HEK293 (cell line): Measurements from ENCODE around the gene KLHL22.

Experiments used
- CTCF ChIA-PET: fragments of 350-600 bp; formaldehyde crosslinking; extraction: SDS; loops from one replicate; lab custom pipeline; 2021; ENCODE audit warnings: antibody characterized with exemption; lab: Yijun Ruan, JAX
- POLR2A ChIA-PET: fragments of 300-600 bp; formaldehyde crosslinking; extraction: SDS; loops from one replicate; lab custom pipeline; 2020; ENCODE audit warnings: antibody characterized with exemption, inconsistent platforms; lab: Yijun Ruan, JAX
- H3K27ac ChIP-seq: fragments of 200-500 bp; sonication (Bioruptor generic); 2 replicates; pipeline ENCODE4 v1.5.1; 2014; ENCODE audit warnings: low read depth, low read length, control low read depth, inconsistent platforms; ENCODE audit errors: extremely low read depth
- H3K36me3 ChIP-seq, 2 experiments: fragments of 200-500 bp in 1 of 2; sonication (Bioruptor generic) in 1 of 2; 1 replicate in 1 of 2; 2 replicates in 1 of 2; pipeline ENCODE4 v1.5.1; 2014 to 2017; ENCODE audit warnings: inconsistent platforms in 2 of 2, low read length in 2 of 2; ENCODE audit not compliant: control insufficient read depth in 2 of 2, insufficient read depth in 1 of 2
- H3K4me1 ChIP-seq: fragments of 200-500 bp; sonication (Bioruptor generic); 2 replicates; pipeline ENCODE4 v1.5.1; 2014; ENCODE audit warnings: mild to moderate bottlenecking, low read length, inconsistent platforms; ENCODE audit not compliant: control insufficient read depth, insufficient read depth
- H3K4me3 ChIP-seq: 2 replicates; pipeline ENCODE4 v1.5.1; 2011; ENCODE audit warnings: low read depth, mild to moderate bottlenecking, control low read depth, low read length, moderate library complexity
- H3K9me3 ChIP-seq: fragments of 200-500 bp; sonication (Bioruptor generic); 2 replicates; pipeline ENCODE4 v1.5.1; 2014; ENCODE audit warnings: low read depth, low read length, inconsistent platforms; ENCODE audit not compliant: control insufficient read depth, insufficient read depth
- GLIS2 ChIP-seq: fragments of 450-650 bp; formaldehyde crosslinking; IDR thresholded peaks from 2 replicates; pipeline ENCODE4 v1.5.1; 2016; ENCODE audit warnings: missing biosample characterization, missing genetic modification characterization
- RBAK ChIP-seq: fragments of 450-650 bp; formaldehyde crosslinking; IDR thresholded peaks from 2 replicates; pipeline ENCODE4 v1.5.1; 2016; ENCODE audit warnings: missing biosample characterization, missing genetic modification characterization
- SP3 ChIP-seq: fragments of 450-650 bp; formaldehyde crosslinking; IDR thresholded peaks from 2 replicates; pipeline ENCODE4 v1.5.1; 2016; ENCODE audit warnings: missing biosample characterization, missing genetic modification characterization
- YY1 ChIP-seq: fragments of 450-650 bp; formaldehyde crosslinking; IDR thresholded peaks from 2 replicates; pipeline ENCODE4 v1.5.1; 2018; ENCODE audit warnings: missing biosample characterization, missing genetic modification characterization
- ZFP3 ChIP-seq: fragments of 450-650 bp; formaldehyde crosslinking; IDR thresholded peaks from 2 replicates; pipeline ENCODE4 v1.5.1; 2016; ENCODE audit warnings: low read depth, missing biosample characterization, missing genetic modification characterization
- ZNF157 ChIP-seq: fragments of 450-650 bp; formaldehyde crosslinking; IDR thresholded peaks from 2 replicates; pipeline ENCODE4 v1.5.1; 2016; ENCODE audit warnings: missing biosample characterization, missing genetic modification characterization
- ZNF174 ChIP-seq: fragments of 450-650 bp; formaldehyde crosslinking; IDR thresholded peaks from 2 replicates; pipeline ENCODE4 v1.5.0; 2017; ENCODE audit warnings: missing biosample characterization, mild to moderate bottlenecking, missing genetic modification characterization
- ZNF175 ChIP-seq: fragments of 450-650 bp; formaldehyde crosslinking; IDR thresholded peaks from 2 replicates; pipeline ENCODE4 v1.5.1; 2016; ENCODE audit warnings: missing biosample characterization, missing genetic modification characterization
- ZNF202 ChIP-seq: fragments of 450-650 bp; formaldehyde crosslinking; IDR thresholded peaks from 2 replicates; pipeline ENCODE4 v1.5.1; 2016; ENCODE audit warnings: missing biosample characterization, missing genetic modification characterization, borderline replicate concordance
- ZNF211 ChIP-seq: fragments of 450-650 bp; formaldehyde crosslinking; IDR thresholded peaks from 2 replicates; pipeline ENCODE4 v1.5.1; 2016; ENCODE audit warnings: low read depth, missing biosample characterization, missing genetic modification characterization
- ZNF239 ChIP-seq: fragments of 450-650 bp; formaldehyde crosslinking; IDR thresholded peaks from 2 replicates; pipeline ENCODE4 v1.5.1; 2016; ENCODE audit warnings: missing biosample characterization, missing genetic modification characterization
- ZNF416 ChIP-seq: fragments of 450-650 bp; formaldehyde crosslinking; IDR thresholded peaks from 2 replicates; pipeline ENCODE4 v1.5.1; 2016; ENCODE audit warnings: missing biosample characterization, missing genetic modification characterization
- ZNF529 ChIP-seq: fragments of 450-650 bp; formaldehyde crosslinking; IDR thresholded peaks from 2 replicates; pipeline ENCODE4 v1.5.1; 2017; ENCODE audit warnings: missing genetic modification characterization, missing biosample characterization; ENCODE audit not compliant: insufficient replicate concordance
- ZNF626 ChIP-seq: fragments of 450-650 bp; sonication (Bioruptor Pico); formaldehyde crosslinking; IDR thresholded peaks from 2 replicates; pipeline ENCODE4 v1.5.1; 2018; ENCODE audit warnings: missing biosample characterization, missing genetic modification characterization, inconsistent platforms
- ZNF707 ChIP-seq: fragments of 450-650 bp; formaldehyde crosslinking; IDR thresholded peaks from 2 replicates; pipeline ENCODE4 v1.5.1; 2016; ENCODE audit warnings: missing biosample characterization, missing genetic modification characterization
- ZNF777 ChIP-seq: fragments of 450-650 bp; formaldehyde crosslinking; IDR thresholded peaks from 2 replicates; pipeline ENCODE4 v1.5.1; 2017; ENCODE audit warnings: missing biosample characterization, missing genetic modification characterization, borderline replicate concordance
- ZSCAN16 ChIP-seq: fragments of 450-650 bp; formaldehyde crosslinking; IDR thresholded peaks from 2 replicates; pipeline ENCODE4 v1.5.1; 2016; ENCODE audit warnings: missing biosample characterization, missing genetic modification characterization
- TF ChIP-seq, protein P1 (sequence below): fragments of 450-650 bp; formaldehyde crosslinking; IDR thresholded peaks from 2 replicates; pipeline ENCODE4 v1.5.1; 2016; ENCODE audit warnings: missing biosample characterization, missing genetic modification characterization, borderline replicate concordance
- TF ChIP-seq, protein P2 (sequence below): fragments of 450-650 bp; formaldehyde crosslinking; IDR thresholded peaks from 2 replicates; pipeline ENCODE4 v1.5.1; 2016; ENCODE audit warnings: missing biosample characterization, missing genetic modification characterization, borderline replicate concordance
- TF ChIP-seq, protein P3 (sequence below): fragments of 450-650 bp; formaldehyde crosslinking; IDR thresholded peaks from 2 replicates; pipeline ENCODE4 v1.5.1; 2016; ENCODE audit warnings: missing biosample characterization, missing genetic modification characterization
- TF ChIP-seq, protein P4 (sequence below): fragments of 450-650 bp; formaldehyde crosslinking; IDR thresholded peaks from 2 replicates; pipeline ENCODE4 v1.5.1; 2016; ENCODE audit warnings: missing biosample characterization, missing genetic modification characterization
- TF ChIP-seq, protein P5 (sequence below): fragments of 450-650 bp; formaldehyde crosslinking; IDR thresholded peaks from 2 replicates; pipeline ENCODE4 v1.5.1; 2016; ENCODE audit warnings: missing biosample characterization, missing genetic modification characterization

The KLHL22 gene

DNA sequence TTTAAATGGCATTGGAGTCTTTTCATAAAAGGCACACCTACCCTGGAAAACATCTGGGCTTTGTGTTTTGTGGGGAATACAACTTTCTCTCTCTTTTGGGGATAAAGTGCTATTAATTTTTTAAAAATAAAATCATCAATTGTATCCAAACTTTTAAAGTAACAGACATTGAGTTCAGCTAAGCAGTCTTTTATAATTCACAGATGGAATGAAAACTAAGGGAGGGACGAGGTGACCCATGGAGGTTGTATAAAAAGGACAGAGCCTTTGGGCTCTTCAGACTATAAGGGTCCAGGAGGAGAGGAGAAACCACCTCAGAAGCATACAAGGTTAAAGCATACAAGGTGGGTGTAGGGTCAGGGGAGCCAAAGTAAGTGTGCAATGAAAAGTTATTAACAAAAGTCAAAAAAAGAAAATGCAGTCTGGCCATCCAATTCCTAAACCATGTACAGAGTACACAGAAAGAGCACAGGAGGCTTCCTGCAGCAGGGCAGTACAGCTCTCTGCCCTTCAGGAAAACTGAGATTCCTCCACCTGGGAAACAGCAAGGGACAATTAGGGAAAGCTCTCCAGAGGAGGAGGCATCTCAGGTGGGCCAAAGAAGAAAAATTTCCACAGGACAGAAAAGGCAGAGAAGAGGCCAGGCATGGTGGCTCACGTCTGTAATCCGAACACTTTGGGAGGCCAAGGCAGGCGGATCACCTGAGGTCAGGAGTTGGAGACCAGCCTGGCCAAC is 10.5 kb downstream of the KLHL22 start (continued):
- TF ChIP-seq, protein P1, sequence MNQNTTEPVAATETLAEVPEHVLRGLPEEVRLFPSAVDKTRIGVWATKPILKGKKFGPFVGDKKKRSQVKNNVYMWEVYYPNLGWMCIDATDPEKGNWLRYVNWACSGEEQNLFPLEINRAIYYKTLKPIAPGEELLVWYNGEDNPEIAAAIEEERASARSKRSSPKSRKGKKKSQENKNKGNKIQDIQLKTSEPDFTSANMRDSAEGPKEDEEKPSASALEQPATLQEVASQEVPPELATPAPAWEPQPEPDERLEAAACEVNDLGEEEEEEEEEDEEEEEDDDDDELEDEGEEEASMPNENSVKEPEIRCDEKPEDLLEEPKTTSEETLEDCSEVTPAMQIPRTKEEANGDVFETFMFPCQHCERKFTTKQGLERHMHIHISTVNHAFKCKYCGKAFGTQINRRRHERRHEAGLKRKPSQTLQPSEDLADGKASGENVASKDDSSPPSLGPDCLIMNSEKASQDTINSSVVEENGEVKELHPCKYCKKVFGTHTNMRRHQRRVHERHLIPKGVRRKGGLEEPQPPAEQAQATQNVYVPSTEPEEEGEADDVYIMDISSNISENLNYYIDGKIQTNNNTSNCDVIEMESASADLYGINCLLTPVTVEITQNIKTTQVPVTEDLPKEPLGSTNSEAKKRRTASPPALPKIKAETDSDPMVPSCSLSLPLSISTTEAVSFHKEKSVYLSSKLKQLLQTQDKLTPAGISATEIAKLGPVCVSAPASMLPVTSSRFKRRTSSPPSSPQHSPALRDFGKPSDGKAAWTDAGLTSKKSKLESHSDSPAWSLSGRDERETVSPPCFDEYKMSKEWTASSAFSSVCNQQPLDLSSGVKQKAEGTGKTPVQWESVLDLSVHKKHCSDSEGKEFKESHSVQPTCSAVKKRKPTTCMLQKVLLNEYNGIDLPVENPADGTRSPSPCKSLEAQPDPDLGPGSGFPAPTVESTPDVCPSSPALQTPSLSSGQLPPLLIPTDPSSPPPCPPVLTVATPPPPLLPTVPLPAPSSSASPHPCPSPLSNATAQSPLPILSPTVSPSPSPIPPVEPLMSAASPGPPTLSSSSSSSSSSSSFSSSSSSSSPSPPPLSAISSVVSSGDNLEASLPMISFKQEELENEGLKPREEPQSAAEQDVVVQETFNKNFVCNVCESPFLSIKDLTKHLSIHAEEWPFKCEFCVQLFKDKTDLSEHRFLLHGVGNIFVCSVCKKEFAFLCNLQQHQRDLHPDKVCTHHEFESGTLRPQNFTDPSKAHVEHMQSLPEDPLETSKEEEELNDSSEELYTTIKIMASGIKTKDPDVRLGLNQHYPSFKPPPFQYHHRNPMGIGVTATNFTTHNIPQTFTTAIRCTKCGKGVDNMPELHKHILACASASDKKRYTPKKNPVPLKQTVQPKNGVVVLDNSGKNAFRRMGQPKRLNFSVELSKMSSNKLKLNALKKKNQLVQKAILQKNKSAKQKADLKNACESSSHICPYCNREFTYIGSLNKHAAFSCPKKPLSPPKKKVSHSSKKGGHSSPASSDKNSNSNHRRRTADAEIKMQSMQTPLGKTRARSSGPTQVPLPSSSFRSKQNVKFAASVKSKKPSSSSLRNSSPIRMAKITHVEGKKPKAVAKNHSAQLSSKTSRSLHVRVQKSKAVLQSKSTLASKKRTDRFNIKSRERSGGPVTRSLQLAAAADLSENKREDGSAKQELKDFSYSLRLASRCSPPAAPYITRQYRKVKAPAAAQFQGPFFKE, result no peak
- TF ChIP-seq ZNF202 (tag by site-specific recombination), result no peak
- no peak for TF ChIP-seq YY1 (tag by site-specific recombination)
- TF ChIP-seq ZNF157, result no peak
- TF ChIP-seq, all 188 proteins: peak for 0

DNA sequence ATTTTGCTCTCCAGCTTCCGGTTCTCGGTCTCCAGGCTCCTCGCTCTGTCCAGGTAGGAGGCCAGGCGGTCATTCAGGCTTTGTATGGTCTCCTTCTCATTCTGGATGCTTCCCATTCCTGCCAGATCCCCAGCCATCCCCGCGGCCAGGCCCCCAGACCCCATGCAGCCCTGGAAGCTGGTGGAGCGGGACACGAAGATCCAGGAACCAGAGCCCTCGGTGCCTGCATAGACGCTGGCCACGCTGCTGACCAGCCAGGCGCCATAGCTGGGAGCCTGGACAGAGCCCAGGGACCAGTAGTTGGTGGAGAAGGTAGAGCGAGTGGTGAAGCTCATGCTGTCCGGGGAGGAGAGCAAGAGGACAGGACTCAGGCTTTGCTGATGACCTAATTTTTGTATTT is 11.8 kb downstream of the KLHL22 start:
- POLR2A ChIA-PET, result interaction anchor here (1.2 kb wide), 1 partner anchor 28 kb away, joined by 4 read pairs; no protein-coding TSS in a partner anchor
- Histone ChIP-seq H3K9me3 (no peaks in the 10 kb centered on the region), H3K27ac (no peak overlapping the region), H3K36me3 (peaks cover 13 to 52% of the 10 kb centered on the region in 2 experiments; a peak in 2 of 3 replicates), H3K4me3 (no peak overlapping the region), H3K4me1 (no peaks in the 10 kb centered on the region)
- CTCF ChIA-PET, result interaction anchor here (0.6 to 0.8 kb wide), 2 partner anchors 8 to 114 kb away, joined by 4 to 6 read pairs; no protein-coding TSS in a partner anchor
- TF ChIP-seq ZNF174 (no peak), ZNF211 (no peak), ZNF416 (tag by site-specific recombination) (no peak), ZSCAN16 (tag by site-specific recombination) (no peak), ZNF239 (no peak), ZFP3 (no peak), ZNF777 (no peak), RBAK (tag by site-specific recombination) (no peak), GLIS2 (tag by site-specific recombination) (no peak), ZNF707 (no peak), SP3 (tag by site-specific recombination) (no peak), ZNF529 (tag by site-specific recombination) (no peak), ZNF175 (tag by site-specific recombination) (no peak), ZNF157 (no peak), ZNF626 (tag by site-specific recombination) (no peak)
- TF ChIP-seq, protein P2, sequence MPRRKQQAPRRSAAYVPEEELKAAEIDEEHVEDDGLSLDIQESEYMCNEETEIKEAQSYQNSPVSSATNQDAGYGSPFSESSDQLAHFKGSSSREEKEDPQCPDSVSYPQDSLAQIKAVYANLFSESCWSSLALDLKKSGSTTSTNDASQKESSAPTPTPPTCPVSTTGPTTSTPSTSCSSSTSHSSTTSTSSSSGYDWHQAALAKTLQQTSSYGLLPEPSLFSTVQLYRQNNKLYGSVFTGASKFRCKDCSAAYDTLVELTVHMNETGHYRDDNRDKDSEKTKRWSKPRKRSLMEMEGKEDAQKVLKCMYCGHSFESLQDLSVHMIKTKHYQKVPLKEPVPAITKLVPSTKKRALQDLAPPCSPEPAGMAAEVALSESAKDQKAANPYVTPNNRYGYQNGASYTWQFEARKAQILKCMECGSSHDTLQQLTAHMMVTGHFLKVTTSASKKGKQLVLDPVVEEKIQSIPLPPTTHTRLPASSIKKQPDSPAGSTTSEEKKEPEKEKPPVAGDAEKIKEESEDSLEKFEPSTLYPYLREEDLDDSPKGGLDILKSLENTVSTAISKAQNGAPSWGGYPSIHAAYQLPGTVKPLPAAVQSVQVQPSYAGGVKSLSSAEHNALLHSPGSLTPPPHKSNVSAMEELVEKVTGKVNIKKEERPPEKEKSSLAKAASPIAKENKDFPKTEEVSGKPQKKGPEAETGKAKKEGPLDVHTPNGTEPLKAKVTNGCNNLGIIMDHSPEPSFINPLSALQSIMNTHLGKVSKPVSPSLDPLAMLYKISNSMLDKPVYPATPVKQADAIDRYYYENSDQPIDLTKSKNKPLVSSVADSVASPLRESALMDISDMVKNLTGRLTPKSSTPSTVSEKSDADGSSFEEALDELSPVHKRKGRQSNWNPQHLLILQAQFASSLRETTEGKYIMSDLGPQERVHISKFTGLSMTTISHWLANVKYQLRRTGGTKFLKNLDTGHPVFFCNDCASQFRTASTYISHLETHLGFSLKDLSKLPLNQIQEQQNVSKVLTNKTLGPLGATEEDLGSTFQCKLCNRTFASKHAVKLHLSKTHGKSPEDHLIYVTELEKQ (tag by site-specific recombination), result no peak
- TF ChIP-seq, protein P3, sequence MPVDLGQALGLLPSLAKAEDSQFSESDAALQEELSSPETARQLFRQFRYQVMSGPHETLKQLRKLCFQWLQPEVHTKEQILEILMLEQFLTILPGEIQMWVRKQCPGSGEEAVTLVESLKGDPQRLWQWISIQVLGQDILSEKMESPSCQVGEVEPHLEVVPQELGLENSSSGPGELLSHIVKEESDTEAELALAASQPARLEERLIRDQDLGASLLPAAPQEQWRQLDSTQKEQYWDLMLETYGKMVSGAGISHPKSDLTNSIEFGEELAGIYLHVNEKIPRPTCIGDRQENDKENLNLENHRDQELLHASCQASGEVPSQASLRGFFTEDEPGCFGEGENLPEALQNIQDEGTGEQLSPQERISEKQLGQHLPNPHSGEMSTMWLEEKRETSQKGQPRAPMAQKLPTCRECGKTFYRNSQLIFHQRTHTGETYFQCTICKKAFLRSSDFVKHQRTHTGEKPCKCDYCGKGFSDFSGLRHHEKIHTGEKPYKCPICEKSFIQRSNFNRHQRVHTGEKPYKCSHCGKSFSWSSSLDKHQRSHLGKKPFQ, result no peak
- TF ChIP-seq, protein P4, sequence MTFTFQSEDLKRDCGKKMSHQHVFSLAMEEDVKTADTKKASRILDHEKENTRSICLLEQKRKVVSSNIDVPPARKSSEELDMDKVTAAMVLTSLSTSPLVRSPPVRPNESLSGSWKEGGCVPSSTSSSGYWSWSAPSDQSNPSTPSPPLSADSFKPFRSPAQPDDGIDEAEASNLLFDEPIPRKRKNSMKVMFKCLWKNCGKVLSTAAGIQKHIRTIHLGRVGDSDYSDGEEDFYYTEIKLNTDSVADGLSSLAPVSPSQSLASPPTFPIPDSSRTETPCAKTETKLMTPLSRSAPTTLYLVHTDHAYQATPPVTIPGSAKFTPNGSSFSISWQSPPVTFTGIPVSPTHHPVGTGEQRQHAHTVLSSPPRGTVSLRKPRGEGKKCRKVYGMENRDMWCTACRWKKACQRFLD (tag by site-specific recombination), result no peak
- TF ChIP-seq, protein P5, sequence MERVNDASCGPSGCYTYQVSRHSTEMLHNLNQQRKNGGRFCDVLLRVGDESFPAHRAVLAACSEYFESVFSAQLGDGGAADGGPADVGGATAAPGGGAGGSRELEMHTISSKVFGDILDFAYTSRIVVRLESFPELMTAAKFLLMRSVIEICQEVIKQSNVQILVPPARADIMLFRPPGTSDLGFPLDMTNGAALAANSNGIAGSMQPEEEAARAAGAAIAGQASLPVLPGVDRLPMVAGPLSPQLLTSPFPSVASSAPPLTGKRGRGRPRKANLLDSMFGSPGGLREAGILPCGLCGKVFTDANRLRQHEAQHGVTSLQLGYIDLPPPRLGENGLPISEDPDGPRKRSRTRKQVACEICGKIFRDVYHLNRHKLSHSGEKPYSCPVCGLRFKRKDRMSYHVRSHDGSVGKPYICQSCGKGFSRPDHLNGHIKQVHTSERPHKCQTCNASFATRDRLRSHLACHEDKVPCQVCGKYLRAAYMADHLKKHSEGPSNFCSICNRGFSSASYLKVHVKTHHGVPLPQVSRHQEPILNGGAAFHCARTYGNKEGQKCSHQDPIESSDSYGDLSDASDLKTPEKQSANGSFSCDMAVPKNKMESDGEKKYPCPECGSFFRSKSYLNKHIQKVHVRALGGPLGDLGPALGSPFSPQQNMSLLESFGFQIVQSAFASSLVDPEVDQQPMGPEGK, result no peak
